Gastrocnemius medialis (tissue), 4 donors: ENCODE data around the gene HOXB5. TPM values are rescaled to one million over a fixed set of nuclear protein-coding genes. Genes with fewer than 3 reads are reported as not detected.

Source experiments
- ATAC-seq, 2 donors: fragments of 150-250 bp; one replicate each; pipeline ENCODE4 v1.9.1; 2016
- DNase-seq, 2 donors: peaks; one replicate each; pipeline ENCODE4 v3.0.0-alpha.2; 2019
- H3K27ac ChIP-seq, 4 donors: fragments of 200-600 bp; sonication (generic); 1 replicate in 1 of 4; 2 replicates in 3 of 4; pipeline ENCODE4 v1.5.1; 2016 to 2018; ENCODE audit warnings: mild to moderate bottlenecking in 2 of 4, moderate library complexity in 1 of 4
- H3K27me3 ChIP-seq, 3 donors: fragments of 200-600 bp; sonication (generic) in 2 of 3; 1 replicate in 1 of 3; 2 replicates in 2 of 3; pipeline versions ENCODE4 v1.5.1 to v1.6.0; 2016 to 2019; ENCODE audit warnings: mild to moderate bottlenecking in 1 of 3, moderate library complexity in 1 of 3
- H3K36me3 ChIP-seq, 2 donors: fragments of 200-600 bp; sonication (generic) in 1 of 2; one replicate each; pipeline ENCODE4 v1.5.1; 2017 to 2018
- H3K4me1 ChIP-seq, 2 donors: fragments of 200-600 bp; sonication (generic) in 1 of 2; one replicate each; pipeline ENCODE4 v1.5.1; 2016 to 2017; ENCODE audit warnings: mild to moderate bottlenecking in 2 of 2
- H3K4me3 ChIP-seq, 4 donors: fragments of 200-600 bp; sonication (generic) in 3 of 4; 1 replicate in 1 of 4; 2 replicates in 3 of 4; pipeline ENCODE4 v1.5.1; 2016 to 2019; ENCODE audit warnings: mild to moderate bottlenecking in 2 of 4
- H3K9me3 ChIP-seq, 3 donors: fragments of 200-600 bp; sonication (generic) in 2 of 3; 1 replicate in 1 of 3; 2 replicates in 2 of 3; pipeline ENCODE4 v1.5.1; 2016 to 2019
- POLR2A ChIP-seq, 2 donors: fragments of 450-650 bp; IDR thresholded peaks; one replicate each; pipeline ENCODE4 v1.6.1; 2017; ENCODE audit warnings: antibody characterized with exemption in 2 of 2, mild to moderate bottlenecking in 2 of 2, moderate library complexity in 2 of 2
- in situ Hi-C, 4 donors: fragments of 200-750 bp; cut with MboI; loops; one replicate each; pipeline versions ENCODE4 v1.15.0 to v1.8.0; 2017; ENCODE audit warnings: low sequenced_read_pairs in 4 of 4
- intact Hi-C: fragments of 100-400 bp; cut with DNase I; formaldehyde crosslinking; loops from one replicate; pipeline ENCODE4 v1.15.1; 2023; ENCODE audit warnings: low total_unique reads
- total RNA-seq, 4 donors: library from RNA; depleted of rRNA; stranded (reverse); fragments of >200 nt; gene quantifications; one replicate each; pipeline versions ENCODE4 v1.1.0 to v1.2.3, GENCODE V29; 2016
- TF ChIP-seq, protein P1 (sequence below), 5 experiments: fragments of 450-650 bp in 3 of 5; fragments of 200-600 bp in 2 of 5; sonication (generic) in 2 of 5; IDR thresholded peaks in 4 of 5; conservative IDR thresholded peaks in 1 of 5; 1 replicate in 4 of 5; 2 replicates in 1 of 5; pipeline ENCODE4 v1.5.1; 2016 to 2019; ENCODE audit warnings: antibody characterized with exemption in 5 of 5, mild to moderate bottlenecking in 3 of 5, moderate library complexity in 3 of 5

Gene HOXB5
- total RNA-seq, 4 donors from 2014 or later: not detected

GRCh38 chr17:48547808-48548522 lies 45.6 kb downstream of the HOXB5 start:
- TF ChIP-seq, protein P1, sequence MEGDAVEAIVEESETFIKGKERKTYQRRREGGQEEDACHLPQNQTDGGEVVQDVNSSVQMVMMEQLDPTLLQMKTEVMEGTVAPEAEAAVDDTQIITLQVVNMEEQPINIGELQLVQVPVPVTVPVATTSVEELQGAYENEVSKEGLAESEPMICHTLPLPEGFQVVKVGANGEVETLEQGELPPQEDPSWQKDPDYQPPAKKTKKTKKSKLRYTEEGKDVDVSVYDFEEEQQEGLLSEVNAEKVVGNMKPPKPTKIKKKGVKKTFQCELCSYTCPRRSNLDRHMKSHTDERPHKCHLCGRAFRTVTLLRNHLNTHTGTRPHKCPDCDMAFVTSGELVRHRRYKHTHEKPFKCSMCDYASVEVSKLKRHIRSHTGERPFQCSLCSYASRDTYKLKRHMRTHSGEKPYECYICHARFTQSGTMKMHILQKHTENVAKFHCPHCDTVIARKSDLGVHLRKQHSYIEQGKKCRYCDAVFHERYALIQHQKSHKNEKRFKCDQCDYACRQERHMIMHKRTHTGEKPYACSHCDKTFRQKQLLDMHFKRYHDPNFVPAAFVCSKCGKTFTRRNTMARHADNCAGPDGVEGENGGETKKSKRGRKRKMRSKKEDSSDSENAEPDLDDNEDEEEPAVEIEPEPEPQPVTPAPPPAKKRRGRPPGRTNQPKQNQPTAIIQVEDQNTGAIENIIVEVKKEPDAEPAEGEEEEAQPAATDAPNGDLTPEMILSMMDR (IDR thresholded peaks at IDR 0.05 in 4 of 5, conservative IDR thresholded peaks at IDR 0.05 in 1 of 5): no peak
- TF ChIP-seq POLR2A (IDR thresholded peaks at IDR 0.05): no peak
- in situ Hi-C loops: no loop called here
- Histone ChIP-seq H3K9me3 (no peaks in the 10 kb centered on the region), H3K36me3 (no peaks in the 10 kb centered on the region), H3K27ac (peak overlapping the region; percentile 19 to 94 (median 55)), H3K4me1 (peaks cover 0 to 30% of the 10 kb centered on the region in 2 donors), H3K4me3 (peak overlapping the region; percentile 12 to 31 (median 26)), H3K27me3 (peaks cover 13 to 32% (median 21%) of the 10 kb centered on the region in 3 donors)
- intact Hi-C loops: no loop called here
- DNase-seq (no peak), ATAC-seq (no peak)

- Histone ChIP-seq H3K4me3 (peak overlapping the region; percentile 12 to 31 (median 26)), H3K27me3 (peaks cover 13 to 30% (median 23%) of the 10 kb centered on the region in 3 donors), H3K36me3 (no peaks in the 10 kb centered on the region), H3K4me1 (peaks cover 7 to 32% of the 10 kb centered on the region in 2 donors), H3K9me3 (no peaks in the 10 kb centered on the region), H3K27ac (peak overlapping the region; percentile 37 to 94 (median 61))
- ATAC-seq (no peak), DNase-seq (no peak)
- intact Hi-C loops: no loop called here
- TF ChIP-seq, protein P1 (IDR thresholded peaks at IDR 0.05 in 4 of 5, conservative IDR thresholded peaks at IDR 0.05 in 1 of 5): no peak
- no peak for TF ChIP-seq POLR2A (IDR thresholded peaks at IDR 0.05)
- in situ Hi-C loops: no loop called here
Measured at GRCh38 chr17:48546924-48547807, 46.4 kb downstream of the HOXB5 start.

DNA sequence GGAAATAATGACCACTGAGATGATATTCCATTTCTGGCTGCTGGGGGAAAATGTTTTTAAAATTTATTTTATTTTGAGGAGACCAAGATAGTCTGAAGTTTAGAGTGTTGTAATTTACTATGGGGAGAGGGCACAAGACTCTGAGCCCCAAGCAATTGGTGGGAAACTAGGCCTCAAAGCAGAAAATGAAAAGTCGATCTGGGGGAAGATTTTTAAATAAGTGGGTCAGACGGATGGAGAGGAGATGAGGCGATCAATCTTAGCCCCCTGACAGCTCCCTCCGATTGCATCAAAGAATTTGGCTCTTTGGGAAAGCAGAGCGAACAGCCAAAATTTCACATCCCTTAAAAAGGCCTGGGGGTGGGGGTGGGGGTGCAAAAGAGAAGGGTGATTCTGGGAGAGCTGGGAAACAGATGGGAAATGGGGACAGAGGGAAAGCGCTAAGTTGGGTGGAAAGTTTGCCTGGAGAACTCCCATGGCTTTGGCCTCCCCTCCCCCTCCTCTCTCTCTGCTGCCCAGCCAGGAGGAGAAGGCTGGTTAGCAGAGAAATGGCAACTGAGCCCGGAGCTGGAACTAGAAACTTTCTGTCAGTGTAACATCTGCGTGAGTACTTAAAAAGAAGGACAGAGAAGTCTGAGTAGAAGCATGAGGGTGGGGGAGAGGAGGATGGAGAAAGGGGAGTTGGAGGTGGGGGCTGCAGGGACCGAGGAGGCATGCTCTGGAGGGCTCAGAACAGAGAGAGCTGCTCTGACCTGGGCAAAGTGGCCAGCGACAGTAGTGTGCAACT lies 47.2 kb downstream of the HOXB5 start:
- ATAC-seq: no peak
- H3K27ac ChIP-seq: peak overlapping the region; percentile 49 to 94 (median 77)
- intact Hi-C loops: no loop called here
- no peak for TF ChIP-seq POLR2A (IDR thresholded peaks at IDR 0.05)
- TF ChIP-seq, protein P1 (IDR thresholded peaks at IDR 0.05 in 4 of 5, conservative IDR thresholded peaks at IDR 0.05 in 1 of 5): no peak
- in situ Hi-C loops: no loop called here
- H3K9me3 ChIP-seq: no peaks in the 10 kb centered on the region
- no peak for DNase-seq
- H3K36me3 ChIP-seq: no peaks in the 10 kb centered on the region
- H3K4me3 ChIP-seq: no peak overlapping the region
- peaks cover 10 to 37% of the 10 kb centered on the region in 2 donors for H3K4me1 ChIP-seq
- H3K27me3 ChIP-seq: peaks cover 13 to 31% (median 21%) of the 10 kb centered on the region in 3 donors

DNA sequence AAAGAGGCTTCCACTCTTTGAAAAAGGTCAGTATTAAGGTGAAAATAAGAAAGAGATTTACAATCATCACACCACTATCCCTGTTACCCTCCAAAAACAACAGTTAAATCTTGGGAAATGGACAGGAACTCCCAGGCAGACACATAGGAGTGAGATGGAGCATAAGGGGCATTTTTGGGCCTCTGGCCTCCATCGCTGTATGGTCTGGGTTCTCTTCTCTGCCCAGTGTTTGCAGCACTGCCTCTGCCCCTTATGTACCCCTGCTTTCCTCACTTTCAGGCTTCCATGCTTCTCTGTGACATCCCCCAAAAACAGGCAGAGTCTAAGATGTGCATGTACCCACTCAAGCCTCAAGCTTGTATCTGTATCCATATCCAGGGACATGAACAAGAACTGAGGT lies 48.0 kb downstream of the HOXB5 start:
- ATAC-seq (no peak), DNase-seq (no peak)
- Histone ChIP-seq H3K27ac (peak overlapping the region; percentile 80 to 94 (median 85)), H3K36me3 (no peaks in the 10 kb centered on the region), H3K4me1 (peaks cover 10 to 40% of the 10 kb centered on the region in 2 donors), H3K27me3 (peaks cover 16 to 38% (median 23%) of the 10 kb centered on the region in 3 donors), H3K9me3 (no peaks in the 10 kb centered on the region), H3K4me3 (no peak overlapping the region)
- TF ChIP-seq, protein P1 (IDR thresholded peaks at IDR 0.05 in 4 of 5, conservative IDR thresholded peaks at IDR 0.05 in 1 of 5): no peak
- TF ChIP-seq POLR2A (IDR thresholded peaks at IDR 0.05): no peak
- intact Hi-C loops (no loop called here), in situ Hi-C loops (no loop called here)
